SK-N-MC (cell line): ENCODE results near the gene ALDH1A2.

Experiments used
- EZH2 ChIP-seq: fragments of 200-600 bp; sonication (generic); IDR thresholded peaks from one replicate; pipeline ENCODE4 v1.6.1; 2017; ENCODE audit warnings: antibody characterized with exemption
- POLR2AphosphoS5 ChIP-seq: IDR thresholded peaks from 2 replicates; pipeline ENCODE4 v1.6.1; 2012; ENCODE audit warnings: mild to moderate bottlenecking, low read depth, low read length, borderline replicate concordance

- TF ChIP-seq EZH2 (no peak), POLR2AphosphoS5 (no peak)
Observed at GRCh38 chr15:57948351-57949289, 116.9 kb downstream of the ALDH1A2 start.
